ENCODE data around the gene TAF9. TPM values are rescaled to one million over a fixed set of nuclear protein-coding genes. Genes with fewer than 3 reads are reported as not detected.
A peak's percentile ranks its signal among the peaks of the same experiment; 100 is the strongest.
"Not testable (repeated sequence)": the region's sequence is repeated elsewhere in the genome, so short reads cannot be mapped to it uniquely, and the experiment has no call there.

TAF9 gene
- total RNA-seq, 3 donors from 2014 or later = 35.4 to 44.9 (median 38.3) TPM

DNA sequence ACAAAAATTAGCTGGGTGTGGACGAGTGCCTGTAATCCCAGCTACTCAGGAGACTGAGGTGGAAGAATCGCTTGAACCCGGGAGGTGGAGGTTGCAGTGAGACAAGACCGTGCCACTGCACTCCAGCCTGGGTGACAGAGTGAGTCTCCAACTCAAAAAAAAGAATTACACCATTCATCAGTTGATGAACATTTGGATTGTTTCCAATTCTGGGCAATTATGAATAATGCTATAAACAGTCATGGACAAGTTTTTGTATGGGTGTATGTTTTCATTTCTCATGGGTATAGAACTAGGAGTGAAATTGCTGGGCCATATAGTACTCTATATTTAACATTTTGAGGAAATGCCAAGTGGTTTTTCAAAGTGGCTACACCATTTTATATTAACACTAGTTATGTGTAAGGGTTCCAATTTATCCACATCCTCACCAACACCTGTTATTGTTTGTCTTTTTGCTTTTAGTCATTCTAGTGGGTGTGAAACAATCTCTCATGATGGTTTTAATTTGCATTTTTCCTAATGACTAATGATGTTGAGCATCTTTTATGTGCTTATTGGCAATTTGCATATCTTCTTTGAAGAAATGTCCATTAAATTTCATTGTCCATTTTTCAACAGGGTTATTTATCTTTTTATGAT, 27.7 kb downstream of the TAF9 start:
- no peak for DNase-seq (ENCODE audit: low spot score in 2 of 2)
- Histone ChIP-seq H3K4me3 (no peak overlapping the region), H3K27ac (no peak overlapping the region), H3K36me3 (no peaks in the 10 kb centered on the region), H3K9me3 (no peaks in the 10 kb centered on the region), H3K27me3 (no peaks in the 10 kb centered on the region), H3K4me1 (no peaks in the 10 kb centered on the region)
- TF ChIP-seq POLR2AphosphoS5 (IDR thresholded peaks at IDR 0.05) (no peak), POLR2A (IDR thresholded peaks at IDR 0.05) (no peak)
- TF ChIP-seq, protein P1, sequence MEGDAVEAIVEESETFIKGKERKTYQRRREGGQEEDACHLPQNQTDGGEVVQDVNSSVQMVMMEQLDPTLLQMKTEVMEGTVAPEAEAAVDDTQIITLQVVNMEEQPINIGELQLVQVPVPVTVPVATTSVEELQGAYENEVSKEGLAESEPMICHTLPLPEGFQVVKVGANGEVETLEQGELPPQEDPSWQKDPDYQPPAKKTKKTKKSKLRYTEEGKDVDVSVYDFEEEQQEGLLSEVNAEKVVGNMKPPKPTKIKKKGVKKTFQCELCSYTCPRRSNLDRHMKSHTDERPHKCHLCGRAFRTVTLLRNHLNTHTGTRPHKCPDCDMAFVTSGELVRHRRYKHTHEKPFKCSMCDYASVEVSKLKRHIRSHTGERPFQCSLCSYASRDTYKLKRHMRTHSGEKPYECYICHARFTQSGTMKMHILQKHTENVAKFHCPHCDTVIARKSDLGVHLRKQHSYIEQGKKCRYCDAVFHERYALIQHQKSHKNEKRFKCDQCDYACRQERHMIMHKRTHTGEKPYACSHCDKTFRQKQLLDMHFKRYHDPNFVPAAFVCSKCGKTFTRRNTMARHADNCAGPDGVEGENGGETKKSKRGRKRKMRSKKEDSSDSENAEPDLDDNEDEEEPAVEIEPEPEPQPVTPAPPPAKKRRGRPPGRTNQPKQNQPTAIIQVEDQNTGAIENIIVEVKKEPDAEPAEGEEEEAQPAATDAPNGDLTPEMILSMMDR (IDR thresholded peaks at IDR 0.05) = no peak
- intact Hi-C loops (cut with DNase I; ENCODE audit: low total_unique reads) = no loop called here

DNA sequence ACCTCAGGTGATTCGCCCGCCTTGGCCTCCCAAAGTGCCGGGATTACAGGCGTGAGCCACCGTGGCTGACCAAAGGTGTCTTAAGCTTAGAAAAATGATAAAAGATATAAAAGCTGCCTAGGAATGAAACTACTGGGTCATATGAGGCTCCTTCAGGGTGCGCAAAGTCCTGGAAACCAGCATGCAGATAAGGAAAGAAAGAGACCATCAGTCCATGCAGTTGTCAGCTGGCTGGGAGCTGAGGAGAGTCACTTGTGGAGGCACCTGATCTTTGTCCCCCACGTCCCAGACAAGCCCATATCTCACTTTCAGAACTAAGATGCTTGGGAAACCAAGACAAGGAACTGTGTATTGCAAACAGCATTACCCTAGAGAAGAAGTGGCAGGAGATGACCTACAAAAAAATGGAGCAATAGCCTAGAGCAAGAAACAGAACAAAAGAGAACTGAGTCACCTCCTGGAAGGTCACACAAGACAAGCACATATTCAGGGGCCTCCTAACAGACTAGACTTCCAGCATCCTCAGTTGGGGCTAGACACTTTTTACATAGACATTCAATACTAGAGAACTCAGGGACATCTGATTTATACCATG, 33.9 kb downstream of the TAF9 start:
- intact Hi-C loops (cut with DNase I; ENCODE audit: low total_unique reads) = no loop called here
- Histone ChIP-seq H3K9me3 (no peaks in the 10 kb centered on the region), H3K27ac (no peak overlapping the region), H3K27me3 (no peaks in the 10 kb centered on the region), H3K4me3 (no peak overlapping the region), H3K36me3 (no peaks in the 10 kb centered on the region), H3K4me1 (no peaks in the 10 kb centered on the region)
- DNase-seq (ENCODE audit: low spot score in 2 of 2) = no peak
- TF ChIP-seq, protein P1 (IDR thresholded peaks at IDR 0.05) = no peak
- TF ChIP-seq POLR2A (IDR thresholded peaks at IDR 0.05) (no peak), POLR2AphosphoS5 (IDR thresholded peaks at IDR 0.05) (no peak)

DNA sequence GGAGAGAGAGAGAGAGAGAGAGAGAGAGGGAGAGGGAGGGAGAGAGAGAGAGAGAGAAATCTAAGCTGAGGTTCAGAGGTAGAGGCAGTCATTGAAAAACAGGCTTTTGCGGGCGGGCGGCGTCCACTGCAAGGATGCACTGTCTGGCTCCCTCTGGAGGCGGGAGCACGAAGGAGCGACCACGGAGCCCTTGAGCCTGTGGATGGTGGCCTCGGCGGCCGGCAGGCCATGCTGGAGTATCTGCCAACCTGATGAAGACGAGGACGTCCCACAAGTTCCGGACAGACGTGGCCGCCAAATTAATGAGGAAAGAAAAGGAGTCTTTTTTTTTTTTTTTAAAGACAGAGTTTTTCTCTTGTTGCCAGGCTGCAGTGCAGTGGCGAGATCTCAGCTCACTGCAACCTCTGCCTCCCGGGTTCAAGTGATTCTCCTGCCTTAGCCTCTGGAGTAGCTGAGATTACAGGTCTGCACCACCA, 34.5 kb downstream of the TAF9 start:
- Histone ChIP-seq H3K4me3 (peak overlapping the region in 2 of 3 donors; percentile 7 to 27), H3K4me1 (no peaks in the 10 kb centered on the region), H3K27me3 (no peaks in the 10 kb centered on the region), H3K27ac (no peak overlapping the region), H3K9me3 (no peaks in the 10 kb centered on the region), H3K36me3 (no peaks in the 10 kb centered on the region)
- DNase-seq (ENCODE audit: low spot score in 2 of 2) = peak; percentile 80 to 89
- intact Hi-C loops (cut with DNase I; ENCODE audit: low total_unique reads) = no loop called here
- no peak for TF ChIP-seq POLR2AphosphoS5 (IDR thresholded peaks at IDR 0.05)
- TF ChIP-seq, protein P1 (IDR thresholded peaks at IDR 0.05) = peak; percentile 28 to 73 (median 65)
- TF ChIP-seq POLR2A (IDR thresholded peaks at IDR 0.05) = no peak

DNA sequence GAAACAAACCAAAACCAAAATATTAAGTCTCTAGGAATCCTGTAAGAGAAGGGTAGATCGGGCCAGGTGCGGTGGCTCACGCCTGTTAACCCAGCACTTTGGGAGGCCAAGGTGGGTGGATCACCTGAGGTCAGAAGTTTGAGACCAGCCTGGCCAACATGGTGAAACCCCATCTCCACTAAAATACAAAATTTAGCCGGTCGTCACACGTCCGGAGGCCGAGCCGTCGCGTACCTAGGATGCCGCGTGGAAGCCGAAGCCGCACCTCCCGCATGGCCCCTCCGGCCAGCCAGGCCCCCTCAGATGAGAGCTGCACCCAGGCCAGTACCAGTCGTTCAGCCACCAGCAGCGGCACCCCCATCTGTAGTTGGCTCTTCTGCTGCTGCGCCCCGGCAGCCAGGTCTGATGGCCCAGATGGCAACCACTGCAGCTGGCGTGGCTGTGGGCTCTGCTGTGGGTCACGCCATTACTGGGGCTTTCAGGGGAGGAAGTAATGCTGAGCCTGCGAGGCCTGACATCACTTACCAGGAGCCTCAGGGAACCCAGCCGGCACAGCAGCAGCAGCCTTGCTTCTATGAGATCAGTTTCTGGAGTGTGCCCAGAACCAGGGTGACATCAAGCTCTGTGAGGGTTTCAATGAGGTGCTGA, 35.5 kb downstream of the TAF9 start:
- H3K27ac ChIP-seq; intact Hi-C loops (cut with DNase I; ENCODE audit: low total_unique reads); H3K9me3 ChIP-seq: not testable (repeated sequence)

DNA sequence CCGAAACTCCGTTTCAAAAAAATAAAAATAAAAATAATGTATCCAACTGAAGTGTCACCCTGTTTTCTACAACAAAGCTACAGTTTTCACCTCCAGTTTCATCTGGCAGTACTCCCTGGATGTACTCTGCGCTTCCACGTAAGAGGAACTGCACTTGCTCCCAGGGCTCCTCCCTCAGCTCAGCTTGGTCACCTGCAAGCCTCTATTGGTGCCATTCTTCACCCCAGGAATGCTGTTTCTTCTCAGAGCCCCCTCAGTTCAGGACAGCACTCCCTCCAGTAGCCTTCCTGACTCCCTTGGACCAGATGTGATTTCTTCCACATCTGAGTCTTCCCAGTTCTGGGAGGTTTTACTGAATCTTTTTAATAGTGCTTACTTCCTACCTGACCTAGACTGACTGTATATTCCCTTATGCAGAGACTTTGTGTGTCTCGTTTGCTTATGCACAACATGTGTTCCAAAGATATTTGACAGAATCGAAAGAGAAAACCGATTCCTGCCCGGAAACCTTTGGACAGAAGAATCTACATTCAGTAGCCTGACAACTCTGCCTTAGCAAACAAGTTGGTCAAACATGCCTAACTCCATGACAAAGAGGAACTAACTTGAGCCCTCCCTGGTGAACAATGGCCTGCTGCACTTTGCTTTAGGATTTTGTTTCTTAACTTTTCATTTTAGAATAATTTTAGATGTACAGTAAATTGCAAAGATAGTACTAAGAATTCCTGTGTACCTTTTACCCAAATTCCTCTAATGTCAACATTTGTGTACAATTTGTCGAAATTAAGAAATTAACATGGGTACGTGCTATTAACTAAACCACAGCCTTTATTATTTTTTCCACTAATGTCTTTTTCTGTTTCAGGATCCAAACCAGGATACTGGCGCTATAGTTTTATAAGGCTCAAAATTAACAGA, 37.5 kb downstream of the TAF9 start:
- Histone ChIP-seq H3K4me1 (no peaks in the 10 kb centered on the region), H3K27ac (peak overlapping the region; percentile 85 to 88), H3K9me3 (no peaks in the 10 kb centered on the region), H3K36me3 (no peaks in the 10 kb centered on the region), H3K27me3 (no peaks in the 10 kb centered on the region), H3K4me3 (peak overlapping the region; percentile 55 to 81 (median 75))
- intact Hi-C loops (cut with DNase I; ENCODE audit: low total_unique reads) = no loop called here
- DNase-seq (ENCODE audit: low spot score in 2 of 2) = peak in 1 of 2 donors; percentile 59
- TF ChIP-seq, protein P1 (IDR thresholded peaks at IDR 0.05) = no peak
- no peak for TF ChIP-seq POLR2AphosphoS5 (IDR thresholded peaks at IDR 0.05)
- no peak for TF ChIP-seq POLR2A (IDR thresholded peaks at IDR 0.05)

More for the DNA sequence above, 35.5 kb downstream of the TAF9 start:
- not testable (repeated sequence) for H3K4me1 ChIP-seq; H3K27me3 ChIP-seq; DNase-seq (ENCODE audit: low spot score in 2 of 2); H3K4me3 ChIP-seq; H3K36me3 ChIP-seq
